ENCODE results near the gene ARF6.

Gene ARF6

GRCh38 chr14:49942090-49942489 is 49.2 kb downstream of the ARF6 start:
- no peak for DNase-seq (ENCODE audit: low spot score)

GRCh38 chr14:49944501-49944900 is 51.6 kb downstream of the ARF6 start:
- DNase-seq (ENCODE audit: low spot score), result no peak

- no peak for DNase-seq (ENCODE audit: low spot score)
Measured at GRCh38 chr14:49945448-49946319, 52.8 kb downstream of the ARF6 start.

All from AG20443 (cell line).